HG03108 (cell line): ENCODE data around the gene CFAP97.
"Not testable (repeated sequence)": the region's sequence is repeated elsewhere in the genome, so short reads cannot be mapped to it uniquely, and the experiment has no call there.

Experiments used
- ATAC-seq: cut with Tn5 transposase; IDR thresholded peaks from one replicate; pipeline ENCODE4 v1.9.1; 2021; ENCODE audit warnings: moderate library complexity; ENCODE audit not compliant: unreplicated experiment

CFAP97 gene

GRCh38 chr4:185224597-185224996 lies 20.8 kb upstream of the CFAP97 start:
- no peak for ATAC-seq

GRCh38 chr4:185222598-185222997 lies 18.8 kb upstream of the CFAP97 start:
- ATAC-seq: no peak

- ATAC-seq: no peak
Observed at GRCh38 chr4:185221912-185222311, 18.1 kb upstream of the CFAP97 start.

- no peak for ATAC-seq
Observed at GRCh38 chr4:185221491-185221890, 17.7 kb upstream of the CFAP97 start.

GRCh38 chr4:185219551-185220344 lies 15.9 kb upstream of the CFAP97 start:
- peak; percentile 70 for ATAC-seq

- ATAC-seq: no peak
Observed at GRCh38 chr4:185218312-185218711, 14.5 kb upstream of the CFAP97 start.

- no peak for ATAC-seq
Observed at GRCh38 chr4:185217408-185217975, 13.7 kb upstream of the CFAP97 start.

- ATAC-seq: no peak
Observed at GRCh38 chr4:185215261-185215660, 11.5 kb upstream of the CFAP97 start.

- peak; percentile 48 for ATAC-seq
Observed at GRCh38 chr4:185213877-185214276, 10.1 kb upstream of the CFAP97 start.

GRCh38 chr4:185212581-185212980 lies 8.8 kb upstream of the CFAP97 start:
- ATAC-seq: no peak

- ATAC-seq: no peak
Observed at GRCh38 chr4:185211641-185212040, 7.8 kb upstream of the CFAP97 start.

- no peak for ATAC-seq
Observed at GRCh38 chr4:185211035-185211434, 7.2 kb upstream of the CFAP97 start.

- ATAC-seq: peak; percentile 5
Observed at GRCh38 chr4:185210102-185210981, 6.5 kb upstream of the CFAP97 start.

- peak; percentile 7 for ATAC-seq
Observed at GRCh38 chr4:185209852-185210101, 6.0 kb upstream of the CFAP97 start.

- peak; percentile 70 for ATAC-seq
Observed at GRCh38 chr4:185209031-185209851, 5.4 kb upstream of the CFAP97 start, which contains the start of gene SNX25. Gene SNX25 (plus strand): TSS chr4:185209598. CDS start chr4:185209827, 229 bp downstream.

GRCh38 chr4:185207466-185207865 lies 3.7 kb upstream of the CFAP97 start:
- ATAC-seq: no peak

- ATAC-seq: no peak
Observed at GRCh38 chr4:185205697-185206342, 2.0 kb upstream of the CFAP97 start.

GRCh38 chr4:185205073-185205472 lies 1.3 kb upstream of the CFAP97 start:
- ATAC-seq: not testable (repeated sequence)

- no peak for ATAC-seq
Observed at GRCh38 chr4:185204238-185204910, 574 bp upstream of the CFAP97 start.

- ATAC-seq: peak; percentile 1
Observed at GRCh38 chr4:185202984-185203485, 765 bp downstream of the CFAP97 start.
